PFSK-1 (cell line): Measurements from ENCODE around the gene TRPT1.

Experiments used
- POLR2AphosphoS5 ChIP-seq: IDR thresholded peaks from 2 replicates; pipeline ENCODE4 v1.6.1; 2012; ENCODE audit warnings: low read depth, mild to moderate bottlenecking, control low read depth, low read length, moderate library complexity
- REST ChIP-seq, 2 experiments: IDR thresholded peaks; 2 replicates each; pipeline versions ENCODE4 v1.6.1 to v1.8.0; 2011 to 2012; ENCODE audit warnings: low read depth in 2 of 2, low read length in 2 of 2, control low read depth in 1 of 2, inconsistent platforms in 1 of 2, mild to moderate bottlenecking in 1 of 2, moderate library complexity in 1 of 2; ENCODE audit not compliant: insufficient read depth in 1 of 2

GRCh38 chr11:64267207-64267945 lies 41.4 kb upstream of the TRPT1 start:
- TF ChIP-seq REST (IDR thresholded peaks at IDR 0.05; ENCODE audit: insufficient read depth in 1 of 2, low read depth in 2 of 2, low read length in 2 of 2) (no peak), POLR2AphosphoS5 (no peak)
